MM.1S (cell line): ENCODE results near the gene CYP4F8.

Source experiments
- DNase-seq: peaks from one replicate; pipeline ENCODE4 v3.0.0-alpha.2; 2015
- H2AFZ ChIP-seq: fragments of 300-600 bp; sonication (generic); 2 replicates; pipeline ENCODE4 v1.6.0; 2016; ENCODE audit warnings: antibody characterized with exemption, low read length
- H3F3A ChIP-seq: fragments of 300-600 bp; sonication (generic); 2 replicates; pipeline ENCODE4 v1.6.1; 2016; ENCODE audit warnings: mild to moderate bottlenecking, antibody characterized with exemption, low read length, moderate library complexity, mixed read lengths; ENCODE audit not compliant: insufficient read depth
- H3K27ac ChIP-seq: fragments of 300-600 bp; sonication (generic); 2 replicates; pipeline ENCODE4 v1.5.1; 2016; ENCODE audit warnings: mild to moderate bottlenecking, low read length
- H3K27me3 ChIP-seq: fragments of 300-600 bp; sonication (generic); replicated peaks from 2 replicates; pipeline ENCODE4 v1.6.0; 2016; ENCODE audit warnings: low read length; ENCODE audit not compliant: insufficient read depth
- H3K36me3 ChIP-seq: fragments of 300-600 bp; sonication (generic); replicated peaks from 2 replicates; pipeline ENCODE4 v1.6.1; 2016; ENCODE audit warnings: mild to moderate bottlenecking, low read length, mixed read lengths; ENCODE audit not compliant: insufficient read depth
- H3K4me1 ChIP-seq: fragments of 300-600 bp; sonication (generic); 2 replicates; pipeline ENCODE4 v1.6.1; 2016; ENCODE audit warnings: low read length, mixed read lengths
- H3K4me2 ChIP-seq: fragments of 300-600 bp; sonication (generic); 2 replicates; pipeline ENCODE4 v1.6.0; 2016; ENCODE audit warnings: low read depth, low read length
- H3K4me3 ChIP-seq: fragments of 300-600 bp; sonication (generic); 2 replicates; pipeline ENCODE4 v1.5.1; 2016; ENCODE audit warnings: low read length, mixed read lengths
- H3K79me2 ChIP-seq: fragments of 300-600 bp; sonication (generic); 2 replicates; pipeline ENCODE4 v1.6.1; 2016; ENCODE audit warnings: mixed run types, low read length, mixed read lengths
- H3K9ac ChIP-seq: fragments of 300-600 bp; sonication (generic); 2 replicates; pipeline ENCODE4 v1.6.1; 2016; ENCODE audit warnings: low read length, mixed read lengths
- H3K9me2 ChIP-seq: fragments of 300-600 bp; sonication (generic); replicated peaks from 2 replicates; pipeline ENCODE4 v1.6.1; 2016; ENCODE audit warnings: mild to moderate bottlenecking, low read length, mixed read lengths; ENCODE audit not compliant: insufficient read depth
- H3K9me3 ChIP-seq: fragments of 300-600 bp; sonication (generic); replicated peaks from 2 replicates; pipeline ENCODE4 v1.6.1; 2016; ENCODE audit warnings: mild to moderate bottlenecking, low read length, mixed read lengths; ENCODE audit not compliant: insufficient read depth
- H4K20me1 ChIP-seq: fragments of 300-600 bp; sonication (generic); 2 replicates; pipeline ENCODE4 v1.6.1; 2016; ENCODE audit warnings: mild to moderate bottlenecking, low read length, moderate library complexity, mixed read lengths; ENCODE audit not compliant: insufficient read depth
- EZH2 ChIP-seq: fragments of 300-600 bp; sonication (generic); optimal IDR thresholded peaks from 2 replicates; pipeline ENCODE3; 2017; ENCODE audit warnings: low read depth, mild to moderate bottlenecking, antibody characterized with exemption, low read length, mixed read lengths
- EZH2phosphoT487 ChIP-seq: fragments of 300-600 bp; sonication (generic); IDR thresholded peaks from 2 replicates; pipeline ENCODE4 v1.6.1; 2018; ENCODE audit warnings: antibody characterized with exemption, low read length
- TF ChIP-seq, protein P1 (sequence below): fragments of 300-600 bp; sonication (generic); IDR thresholded peaks from 2 replicates; pipeline ENCODE4 v1.5.1; 2016; ENCODE audit warnings: antibody characterized with exemption, low read length, mixed read lengths

Gene CYP4F8

DNA sequence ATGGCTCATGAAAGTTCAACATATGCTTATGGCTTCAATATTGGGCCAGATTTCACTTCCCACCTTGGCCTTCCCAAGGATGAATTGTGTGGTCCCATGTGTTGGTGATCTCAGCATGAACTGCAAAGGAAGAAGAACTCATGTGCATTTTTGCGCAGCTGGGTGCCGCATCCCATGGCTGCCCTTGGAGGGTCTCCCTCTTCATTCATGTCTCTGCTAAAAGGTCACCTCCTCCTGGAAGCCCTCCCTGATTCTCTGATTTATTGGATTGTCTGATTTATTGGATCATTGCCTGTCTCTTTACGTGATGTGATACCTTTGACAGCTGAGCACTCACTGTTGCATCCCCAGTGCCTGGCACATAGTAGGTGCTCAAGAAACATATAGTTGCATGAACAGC is 1.7 kb upstream of the CYP4F8 start:
- no peak overlapping the region for H3K27ac ChIP-seq
- no peaks in the 10 kb centered on the region for H3F3A ChIP-seq
- no peak overlapping the region for H3K4me2 ChIP-seq
- no peak overlapping the region for H2AFZ ChIP-seq
- H3K27me3 ChIP-seq, result peaks cover 33% of the 10 kb centered on the region
- H3K4me1 ChIP-seq, result no peaks in the 10 kb centered on the region
- H3K79me2 ChIP-seq, result no peaks in the 10 kb centered on the region
- H3K9me2 ChIP-seq, result no peaks in the 10 kb centered on the region
- H3K36me3 ChIP-seq, result no peaks in the 10 kb centered on the region
- H4K20me1 ChIP-seq, result no peaks in the 10 kb centered on the region
- DNase-seq, result no peak
- H3K4me3 ChIP-seq, result no peak overlapping the region
- no peak overlapping the region for H3K9ac ChIP-seq
- H3K9me3 ChIP-seq, result no peaks in the 10 kb centered on the region
- TF ChIP-seq EZH2phosphoT487, result no peak
- TF ChIP-seq EZH2, result no peak
- TF ChIP-seq, protein P1, sequence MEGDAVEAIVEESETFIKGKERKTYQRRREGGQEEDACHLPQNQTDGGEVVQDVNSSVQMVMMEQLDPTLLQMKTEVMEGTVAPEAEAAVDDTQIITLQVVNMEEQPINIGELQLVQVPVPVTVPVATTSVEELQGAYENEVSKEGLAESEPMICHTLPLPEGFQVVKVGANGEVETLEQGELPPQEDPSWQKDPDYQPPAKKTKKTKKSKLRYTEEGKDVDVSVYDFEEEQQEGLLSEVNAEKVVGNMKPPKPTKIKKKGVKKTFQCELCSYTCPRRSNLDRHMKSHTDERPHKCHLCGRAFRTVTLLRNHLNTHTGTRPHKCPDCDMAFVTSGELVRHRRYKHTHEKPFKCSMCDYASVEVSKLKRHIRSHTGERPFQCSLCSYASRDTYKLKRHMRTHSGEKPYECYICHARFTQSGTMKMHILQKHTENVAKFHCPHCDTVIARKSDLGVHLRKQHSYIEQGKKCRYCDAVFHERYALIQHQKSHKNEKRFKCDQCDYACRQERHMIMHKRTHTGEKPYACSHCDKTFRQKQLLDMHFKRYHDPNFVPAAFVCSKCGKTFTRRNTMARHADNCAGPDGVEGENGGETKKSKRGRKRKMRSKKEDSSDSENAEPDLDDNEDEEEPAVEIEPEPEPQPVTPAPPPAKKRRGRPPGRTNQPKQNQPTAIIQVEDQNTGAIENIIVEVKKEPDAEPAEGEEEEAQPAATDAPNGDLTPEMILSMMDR, result no peak

DNA sequence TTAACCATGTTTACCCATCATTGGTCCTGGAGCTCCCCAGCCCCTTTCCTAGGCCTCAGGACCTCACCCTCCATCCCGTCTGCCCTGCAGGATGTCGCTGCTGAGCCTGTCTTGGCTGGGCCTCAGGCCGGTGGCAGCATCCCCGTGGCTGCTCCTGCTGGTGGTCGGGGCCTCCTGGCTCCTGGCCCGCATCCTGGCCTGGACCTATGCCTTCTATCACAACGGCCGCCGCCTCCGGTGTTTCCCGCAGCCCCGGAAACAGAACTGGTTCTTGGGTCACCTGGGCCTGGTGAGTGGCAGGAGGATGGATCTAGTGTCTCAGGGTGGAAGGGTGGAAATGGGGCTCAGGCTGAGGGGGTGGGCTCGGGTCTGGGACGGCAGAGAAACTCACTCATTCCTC is 508 bp downstream of the CYP4F8 start:
- Histone ChIP-seq H3K27ac (no peak overlapping the region), H3K9ac (no peak overlapping the region), H3F3A (no peaks in the 10 kb centered on the region), H3K4me3 (no peak overlapping the region), H3K4me1 (no peaks in the 10 kb centered on the region), H3K4me2 (no peak overlapping the region), H3K27me3 (peaks cover 21% of the 10 kb centered on the region), H4K20me1 (no peaks in the 10 kb centered on the region), H2AFZ (no peak overlapping the region), H3K79me2 (no peaks in the 10 kb centered on the region), H3K9me2 (no peaks in the 10 kb centered on the region), H3K9me3 (no peaks in the 10 kb centered on the region), H3K36me3 (no peaks in the 10 kb centered on the region)
- TF ChIP-seq EZH2phosphoT487, result no peak
- TF ChIP-seq, protein P1, result no peak
- no peak for TF ChIP-seq EZH2
- no peak for DNase-seq

DNA sequence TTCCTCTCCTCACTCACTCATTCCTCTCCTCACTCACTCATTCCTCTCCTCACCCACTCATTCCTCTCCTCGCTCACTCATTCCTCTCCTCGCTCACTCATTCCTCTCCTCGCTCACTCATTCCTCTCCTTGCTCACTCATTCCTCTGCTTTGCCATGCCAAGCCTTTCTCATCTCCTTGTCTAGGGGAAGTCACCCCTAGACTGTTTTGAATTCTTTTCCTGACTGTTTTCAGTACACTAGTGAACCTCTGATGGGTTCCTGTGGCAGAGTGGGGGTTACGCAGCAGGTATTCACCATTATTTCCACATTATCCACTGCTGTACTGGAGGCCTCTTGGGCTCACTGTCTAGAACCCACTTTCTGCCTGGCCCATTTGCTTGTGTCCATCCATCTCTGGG is 1.2 kb downstream of the CYP4F8 start:
- Histone ChIP-seq H3K27me3 (peaks cover 15% of the 10 kb centered on the region), H4K20me1 (no peaks in the 10 kb centered on the region), H3F3A (no peaks in the 10 kb centered on the region), H3K9me3 (no peaks in the 10 kb centered on the region), H3K4me3 (no peak overlapping the region), H3K9me2 (no peaks in the 10 kb centered on the region), H3K27ac (no peak overlapping the region), H3K36me3 (no peaks in the 10 kb centered on the region), H3K9ac (no peak overlapping the region), H2AFZ (no peak overlapping the region), H3K4me1 (no peaks in the 10 kb centered on the region), H3K79me2 (no peaks in the 10 kb centered on the region), H3K4me2 (no peak overlapping the region)
- DNase-seq, result no peak
- TF ChIP-seq EZH2phosphoT487, result no peak
- TF ChIP-seq, protein P1, result no peak
- no peak for TF ChIP-seq EZH2
